ENCODE results near the gene EPHA8.

DNA sequence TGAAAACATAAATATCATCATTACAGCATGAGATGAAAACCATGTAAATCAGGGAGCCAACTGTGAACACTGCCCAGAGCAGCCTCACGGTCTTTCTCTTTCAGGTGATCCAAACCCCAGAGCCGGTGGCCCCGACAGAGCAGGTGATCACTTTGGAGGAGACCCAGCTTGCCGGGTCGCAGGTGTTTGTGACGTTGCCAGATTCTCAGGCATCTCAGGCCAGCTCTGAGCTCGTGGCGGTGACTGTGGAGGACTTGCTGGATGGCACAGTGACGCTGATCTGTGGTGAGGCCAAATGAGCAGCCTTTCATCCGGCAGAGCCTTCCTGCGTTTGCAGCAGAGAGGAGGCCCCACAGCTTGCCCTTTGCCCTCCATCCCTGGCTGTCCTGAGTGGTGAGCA is 37.2 kb upstream of the EPHA8 start:
- TF ChIP-seq POLR2A (IDR thresholded peaks at IDR 0.05; ENCODE audit: low read length) (no peak), GATA1 (IDR thresholded peaks at IDR 0.05; ENCODE audit: low read depth, low read length) (no peak)

All from erythroblast (primary cell).